HG03378 (cell line): ENCODE measurements around the gene BMF.
A peak's percentile ranks its signal among the peaks of the same experiment; 100 is the strongest.

ENCODE experiments used
- ATAC-seq: cut with Tn5 transposase; IDR thresholded peaks from one replicate; pipeline ENCODE4 v1.9.1; 2021; ENCODE audit warnings: mild to moderate bottlenecking, moderate library complexity; ENCODE audit not compliant: unreplicated experiment

Gene BMF

GRCh38 chr15:40052604-40053003 lies 56.1 kb downstream of the BMF start:
- no peak for ATAC-seq

DNA sequence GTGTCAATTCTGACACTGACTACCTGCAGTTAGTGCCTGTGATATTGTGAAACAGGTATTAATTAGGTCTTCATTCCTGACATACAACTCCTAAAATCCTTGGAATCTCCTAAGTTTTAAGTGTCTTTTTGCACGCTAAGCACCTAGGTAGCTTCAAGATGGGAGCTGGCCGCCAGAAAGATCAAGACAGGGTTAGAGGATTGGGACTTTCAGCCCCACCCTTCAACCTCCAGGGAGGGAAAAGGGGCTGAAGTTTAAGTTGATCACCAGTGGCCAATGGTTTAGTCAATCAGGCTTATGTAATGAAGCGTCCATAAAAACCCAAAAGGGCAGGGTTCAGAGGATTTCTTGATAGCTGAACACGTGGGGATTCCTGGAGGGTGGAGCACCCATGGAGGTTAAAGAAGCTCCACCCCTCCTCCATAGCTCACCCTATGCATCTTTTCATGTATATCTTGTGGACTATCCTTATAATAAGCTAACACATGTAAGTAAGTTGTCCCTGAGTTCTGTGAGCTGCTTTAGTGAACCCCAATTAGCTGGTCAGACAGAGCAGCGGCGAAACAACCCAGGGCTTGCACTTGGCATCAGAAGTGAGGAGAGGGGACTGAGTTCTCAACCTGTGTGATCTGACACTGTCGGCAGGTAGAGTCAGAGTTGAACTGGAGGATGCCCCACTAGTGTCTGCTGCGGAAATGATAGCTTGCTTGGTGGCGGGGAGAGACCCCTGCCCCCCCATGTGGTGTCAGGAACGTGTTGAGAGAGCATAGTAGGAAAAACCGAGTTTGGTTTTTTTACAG lies 56.9 kb downstream of the BMF start:
- no peak for ATAC-seq

GRCh38 chr15:40050788-40051470 lies 57.8 kb downstream of the BMF start:
- no peak for ATAC-seq

DNA sequence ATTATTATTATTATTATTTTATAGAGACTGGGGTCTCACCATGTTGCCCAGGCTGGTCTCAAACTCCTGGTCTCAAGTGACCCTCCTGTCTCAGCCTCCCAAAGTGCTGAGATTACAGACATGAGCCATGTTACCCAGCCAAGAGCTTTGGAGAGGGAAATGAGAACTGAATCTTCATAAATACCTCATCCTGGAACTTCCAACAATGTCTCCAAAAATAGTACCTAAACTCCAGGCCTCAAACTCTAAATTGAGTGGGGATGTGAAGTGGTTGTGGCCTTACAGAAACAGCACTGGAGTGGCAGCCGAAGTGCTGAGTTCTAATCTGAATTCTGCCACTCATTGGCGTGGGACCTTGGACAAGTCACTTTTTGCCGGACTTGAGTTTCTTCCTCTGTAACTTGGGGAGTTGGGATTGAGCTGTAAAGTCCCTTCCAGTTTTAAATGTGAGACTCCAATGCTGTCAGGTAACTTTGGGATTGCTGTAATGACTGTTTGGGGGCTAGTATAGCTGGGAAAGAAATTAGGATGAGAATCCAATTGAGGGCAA lies 59.7 kb downstream of the BMF start:
- no peak for ATAC-seq

DNA sequence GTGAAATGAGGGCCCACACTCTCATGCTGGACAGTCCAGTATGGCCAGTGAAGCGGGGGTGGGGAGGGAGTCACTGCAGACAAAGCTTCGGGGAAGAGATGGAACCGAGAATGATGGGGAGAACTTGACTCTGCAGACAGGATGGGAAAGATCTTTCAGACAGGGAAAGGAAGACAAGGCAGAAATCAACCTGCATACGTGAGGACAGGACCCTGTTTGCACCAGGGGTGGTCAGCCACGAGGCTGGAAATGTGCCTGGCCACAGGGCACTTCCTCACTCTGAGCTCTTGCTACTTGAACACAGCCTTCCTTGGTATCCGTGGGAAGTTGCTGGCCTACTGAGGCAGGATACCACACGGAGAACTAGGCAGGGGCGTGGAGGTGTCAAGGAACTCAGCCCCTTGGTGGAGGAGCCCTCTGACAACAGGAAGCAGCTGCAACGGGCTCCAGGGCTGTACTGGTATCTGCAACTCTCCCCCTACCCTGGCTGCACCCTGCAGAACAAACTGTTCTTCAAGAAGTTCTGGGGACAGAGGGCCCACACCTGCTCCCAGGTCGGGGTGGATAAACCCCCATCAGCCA lies 60.4 kb downstream of the BMF start:
- no peak for ATAC-seq

DNA sequence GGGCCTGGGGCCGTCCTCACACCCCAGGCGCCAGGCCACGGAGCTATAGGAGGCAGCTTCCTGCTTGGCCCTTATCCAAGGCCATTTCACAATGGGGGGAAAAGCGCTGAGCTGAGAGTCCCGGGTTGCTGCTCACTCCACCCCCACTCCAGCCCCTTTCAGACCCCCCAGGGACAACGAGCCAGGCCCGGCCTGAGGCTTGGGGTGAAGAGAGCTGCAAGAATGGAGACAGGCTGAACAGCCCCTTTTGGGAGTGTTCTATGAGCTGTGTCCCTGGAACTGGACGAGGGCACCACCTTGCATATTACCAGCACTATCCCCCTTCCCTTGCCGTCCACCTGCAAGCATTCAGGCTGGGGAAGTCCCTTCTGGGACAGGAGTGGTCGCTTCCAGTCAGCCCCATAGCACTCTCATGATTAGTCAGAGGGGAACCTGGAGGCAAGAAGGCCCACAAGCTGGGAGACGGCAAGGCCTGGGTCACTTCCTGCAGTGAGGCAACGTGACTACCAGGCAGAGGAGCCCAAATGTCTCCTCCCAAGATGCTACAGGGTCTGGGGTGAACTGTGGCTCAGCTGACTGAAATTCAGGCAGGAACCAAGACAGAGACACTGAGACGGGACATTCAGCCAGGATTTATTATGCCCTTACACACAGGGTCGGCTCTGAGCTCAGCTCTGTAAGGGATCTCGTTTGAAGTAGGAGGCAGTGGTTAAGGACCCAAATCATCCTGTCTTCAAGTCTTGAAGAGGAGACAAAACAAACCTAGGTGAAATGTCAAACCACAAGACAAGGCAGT lies 61.1 kb downstream of the BMF start:
- ATAC-seq: peak; percentile 53

DNA sequence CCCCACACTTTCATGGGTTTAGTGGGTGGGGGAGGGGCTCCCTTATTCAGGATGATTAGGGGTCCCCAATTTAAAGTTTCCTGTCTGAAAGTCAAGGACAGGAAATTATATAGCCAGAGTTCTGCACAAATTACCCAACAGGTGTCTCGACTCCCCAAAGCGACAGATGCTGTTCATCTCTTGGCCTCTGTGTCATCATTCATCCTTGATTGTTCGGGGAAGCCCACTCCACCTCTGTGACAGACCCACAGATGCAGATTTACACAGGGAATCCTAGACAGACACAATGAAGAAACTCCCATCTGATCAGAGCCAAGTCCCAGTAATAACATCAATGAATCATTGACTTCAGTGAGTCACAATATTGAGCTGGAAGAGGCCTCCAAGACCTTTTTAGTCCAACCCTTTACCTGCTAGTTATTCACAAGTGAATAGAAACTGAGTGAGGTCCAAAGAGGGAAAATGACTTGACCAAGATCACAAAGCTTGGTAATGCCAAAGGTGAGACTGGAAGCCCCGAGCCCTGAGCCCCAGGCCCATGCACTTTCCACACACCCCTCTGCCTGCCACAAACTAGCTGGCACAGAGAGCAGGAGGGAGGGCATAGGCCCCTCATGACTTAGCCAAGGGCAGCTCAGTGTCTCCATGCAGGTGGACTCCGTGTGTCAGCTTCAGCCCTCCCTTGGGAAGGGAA lies 61.8 kb downstream of the BMF start:
- no peak for ATAC-seq

GRCh38 chr15:40045572-40046217 lies 63.0 kb downstream of the BMF start:
- no peak for ATAC-seq

DNA sequence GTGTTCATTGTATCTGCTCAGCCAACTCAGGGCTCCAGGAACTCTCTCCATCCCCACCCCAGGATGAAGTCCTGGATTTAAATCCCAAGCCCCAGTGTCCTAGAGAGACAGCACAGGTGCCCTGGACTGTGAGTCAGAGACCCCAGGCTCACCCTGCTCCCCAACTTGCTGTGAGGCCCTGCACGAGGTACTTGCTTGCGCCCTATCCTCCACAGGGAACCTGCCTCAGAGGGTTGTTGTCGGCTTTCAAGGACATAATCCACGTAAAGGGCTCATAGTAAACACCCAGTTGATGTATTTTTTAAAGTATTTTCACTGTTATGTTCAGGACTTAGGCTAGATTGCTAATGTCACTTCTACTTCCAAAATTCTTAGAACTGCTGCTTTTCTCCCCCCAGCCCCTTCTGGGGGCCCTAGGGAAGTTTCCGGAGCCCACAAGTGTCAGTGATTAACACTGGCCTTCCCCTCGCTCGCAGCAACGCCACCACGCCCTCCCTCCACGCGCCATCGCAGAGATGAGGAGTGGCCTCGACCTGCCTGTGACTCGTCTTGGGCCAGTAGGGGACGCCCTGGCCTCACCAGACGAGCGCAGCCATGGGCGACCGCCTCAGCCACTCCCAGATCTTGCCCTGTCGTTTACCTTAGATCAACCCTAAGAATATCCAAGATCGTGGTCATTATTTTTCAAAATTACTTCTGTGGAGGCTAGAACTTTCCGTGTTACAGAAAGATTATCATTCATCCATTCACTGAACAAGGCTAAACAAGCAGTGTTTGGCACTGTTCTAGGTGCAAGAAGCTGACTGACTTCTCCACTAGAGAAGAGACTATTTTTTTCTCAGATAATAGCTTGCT lies 63.7 kb downstream of the BMF start:
- peak; percentile 58 for ATAC-seq

- ATAC-seq: no peak
These were observed 64.6 kb downstream of the BMF start for GRCh38 chr15:40043927-40044716.

- ATAC-seq: no peak
These were observed 65.8 kb downstream of the BMF start for GRCh38 chr15:40042791-40043320.

- ATAC-seq: no peak
These were observed 67.9 kb downstream of the BMF start for GRCh38 chr15:40040770-40041169.

DNA sequence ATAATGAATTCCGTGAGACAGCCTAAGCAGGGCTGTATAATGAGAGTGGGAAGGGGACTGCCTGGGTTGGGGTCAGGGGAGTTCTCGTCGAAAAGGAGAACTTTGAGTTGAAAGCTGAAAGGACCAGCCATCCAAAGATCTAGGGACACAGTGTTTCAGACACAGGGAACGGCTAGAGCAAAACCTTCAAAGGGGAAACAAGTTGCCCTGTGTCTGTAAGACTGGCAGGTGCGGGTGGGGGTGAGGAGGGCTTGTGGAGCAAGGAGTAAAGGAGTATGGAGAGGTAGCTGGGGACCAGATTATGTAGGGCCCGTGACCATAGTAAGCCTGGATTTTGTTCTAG lies 68.4 kb downstream of the BMF start:
- no peak for ATAC-seq

GRCh38 chr15:40038638-40039543 lies 69.8 kb downstream of the BMF start, which contains the start of gene SRP14:
Gene SRP14 (minus strand): TSS chr15:40039181. CDS start chr15:40039116, 65 bp downstream.
- peak; percentile 94 for ATAC-seq

- no peak for ATAC-seq
These were observed 70.4 kb downstream of the BMF start for GRCh38 chr15:40038275-40038637.
